ENCODE results near the gene PLD4.
A peak's percentile ranks its signal among the peaks of the same experiment; 100 is the strongest.

Gene PLD4

DNA sequence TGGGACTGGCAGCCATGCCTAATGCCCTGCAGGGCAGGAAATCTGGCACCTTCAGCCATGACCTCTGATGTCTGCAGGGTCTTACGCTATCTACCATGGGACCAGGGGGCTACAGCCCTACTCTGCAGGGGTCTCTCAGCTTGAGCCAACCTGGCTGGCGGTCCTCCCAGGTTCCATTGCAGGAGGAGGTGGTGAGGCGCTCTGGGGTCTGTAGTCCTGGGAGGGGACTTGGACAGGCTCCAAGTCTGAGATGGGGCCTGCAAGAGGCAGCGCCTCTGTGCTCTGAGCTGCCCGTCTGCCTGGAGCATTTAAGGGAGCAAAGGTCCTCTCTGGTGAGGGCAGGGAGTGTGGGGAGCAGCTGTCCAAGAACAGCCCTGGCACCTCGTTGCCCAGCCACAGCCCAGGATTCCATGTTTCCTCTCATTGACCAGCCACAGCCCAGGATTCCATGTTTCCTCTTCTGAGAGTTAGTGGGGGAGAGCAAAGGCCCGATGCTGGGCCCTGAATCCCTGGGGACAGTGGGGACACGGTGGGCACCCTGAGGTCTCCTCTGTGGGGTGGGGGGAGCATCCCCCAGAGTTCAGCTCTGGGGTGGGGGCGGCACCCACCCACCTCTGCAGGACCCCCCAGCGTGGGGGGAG is 655 bp downstream of the PLD4 start:
- H3F3A ChIP-seq (ENCODE audit: control insufficient read depth, insufficient read depth), result peaks cover 12% of the 10 kb centered on the region
- H3K9me2 ChIP-seq (replicated peaks; ENCODE audit: control insufficient read depth, low read length), result no peaks in the 10 kb centered on the region
- 0 out of 2 replicates have a peak, but pooled peaks cover 4% of the 10 kb centered on the region for H3K79me2 ChIP-seq (ENCODE audit: control insufficient read depth, low read length)
- H3K36me3 ChIP-seq (ENCODE audit: control insufficient read depth, low read length), result no peaks in the 10 kb centered on the region
- H4K20me1 ChIP-seq (ENCODE audit: control insufficient read depth, insufficient read depth, low read depth, low read length), result no peaks in the 10 kb centered on the region
- H3K27ac ChIP-seq (ENCODE audit: low read depth, low read length), result peak overlapping the region; percentile 78
- 0 out of 2 replicates have a peak, but pooled peaks cover 2% of the 10 kb centered on the region for H3K27me3 ChIP-seq (ENCODE audit: control insufficient read depth, low read length)
- peak overlapping the region; percentile 74 for H3K4me3 ChIP-seq (ENCODE audit: low read length)
- H3K9me3 ChIP-seq (ENCODE audit: control insufficient read depth, insufficient read depth, low read length), result peaks cover 7% of the 10 kb centered on the region; the same call in 1 of the 2 replicates
- H3K4me1 ChIP-seq (ENCODE audit: control insufficient read depth, low read length), result peaks cover 56% of the 10 kb centered on the region
- H3K4me2 ChIP-seq (ENCODE audit: low read length), result peak overlapping the region; percentile 97
- no peak for TF ChIP-seq EZH2phosphoT487 (IDR thresholded peaks at IDR 0.05; ENCODE audit: borderline replicate concordance, low read length)
- TF ChIP-seq, protein P1, sequence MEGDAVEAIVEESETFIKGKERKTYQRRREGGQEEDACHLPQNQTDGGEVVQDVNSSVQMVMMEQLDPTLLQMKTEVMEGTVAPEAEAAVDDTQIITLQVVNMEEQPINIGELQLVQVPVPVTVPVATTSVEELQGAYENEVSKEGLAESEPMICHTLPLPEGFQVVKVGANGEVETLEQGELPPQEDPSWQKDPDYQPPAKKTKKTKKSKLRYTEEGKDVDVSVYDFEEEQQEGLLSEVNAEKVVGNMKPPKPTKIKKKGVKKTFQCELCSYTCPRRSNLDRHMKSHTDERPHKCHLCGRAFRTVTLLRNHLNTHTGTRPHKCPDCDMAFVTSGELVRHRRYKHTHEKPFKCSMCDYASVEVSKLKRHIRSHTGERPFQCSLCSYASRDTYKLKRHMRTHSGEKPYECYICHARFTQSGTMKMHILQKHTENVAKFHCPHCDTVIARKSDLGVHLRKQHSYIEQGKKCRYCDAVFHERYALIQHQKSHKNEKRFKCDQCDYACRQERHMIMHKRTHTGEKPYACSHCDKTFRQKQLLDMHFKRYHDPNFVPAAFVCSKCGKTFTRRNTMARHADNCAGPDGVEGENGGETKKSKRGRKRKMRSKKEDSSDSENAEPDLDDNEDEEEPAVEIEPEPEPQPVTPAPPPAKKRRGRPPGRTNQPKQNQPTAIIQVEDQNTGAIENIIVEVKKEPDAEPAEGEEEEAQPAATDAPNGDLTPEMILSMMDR (IDR thresholded peaks at IDR 0.05; ENCODE audit: low read depth, low read length, poor library complexity, severe bottlenecking), result no peak

- Histone ChIP-seq H3K4me2 (ENCODE audit: low read length) (peak overlapping the region; percentile 97), H3K79me2 (ENCODE audit: control insufficient read depth, low read length) (0 out of 2 replicates have a peak, but pooled peaks cover 4% of the 10 kb centered on the region)
These were observed 1.4 kb downstream of the PLD4 start for GRCh38 chr14:104925855-104926609.

GRCh38 chr14:104926619-104927431 is 2.1 kb downstream of the PLD4 start:
- Histone ChIP-seq H4K20me1 (ENCODE audit: control insufficient read depth, insufficient read depth, low read depth, low read length) (no peaks in the 10 kb centered on the region), H3F3A (ENCODE audit: control insufficient read depth, insufficient read depth) (peaks cover 13% of the 10 kb centered on the region), H3K4me3 (ENCODE audit: low read length) (peak overlapping the region; percentile 74), H3K9me3 (ENCODE audit: control insufficient read depth, insufficient read depth, low read length) (peaks cover 7% of the 10 kb centered on the region; the same call in 1 of the 2 replicates), H3K36me3 (ENCODE audit: control insufficient read depth, low read length) (no peaks in the 10 kb centered on the region), H3K79me2 (ENCODE audit: control insufficient read depth, low read length) (0 out of 2 replicates have a peak, but pooled peaks cover 4% of the 10 kb centered on the region), H3K4me1 (ENCODE audit: control insufficient read depth, low read length) (peaks cover 56% of the 10 kb centered on the region), H3K27ac (ENCODE audit: low read depth, low read length) (peak overlapping the region; percentile 78), H3K9me2 (replicated peaks; ENCODE audit: control insufficient read depth, low read length) (no peaks in the 10 kb centered on the region), H3K27me3 (ENCODE audit: control insufficient read depth, low read length) (no peaks in the 10 kb centered on the region), H3K4me2 (ENCODE audit: low read length) (peak overlapping the region; percentile 97)
- TF ChIP-seq, protein P1 (IDR thresholded peaks at IDR 0.05; ENCODE audit: low read depth, low read length, poor library complexity, severe bottlenecking), result no peak
- no peak for TF ChIP-seq EZH2phosphoT487 (IDR thresholded peaks at IDR 0.05; ENCODE audit: borderline replicate concordance, low read length)

More at GRCh38 chr14:104925855-104926609, 1.4 kb downstream of the PLD4 start:
- Histone ChIP-seq H3K27ac (ENCODE audit: low read depth, low read length) (peak overlapping the region; percentile 78), H3K4me1 (ENCODE audit: control insufficient read depth, low read length) (peaks cover 56% of the 10 kb centered on the region), H3K9me2 (replicated peaks; ENCODE audit: control insufficient read depth, low read length) (no peaks in the 10 kb centered on the region), H3K4me3 (ENCODE audit: low read length) (peak overlapping the region; percentile 74), H3K36me3 (ENCODE audit: control insufficient read depth, low read length) (no peaks in the 10 kb centered on the region), H3K27me3 (ENCODE audit: control insufficient read depth, low read length) (no peaks in the 10 kb centered on the region), H3K9me3 (ENCODE audit: control insufficient read depth, insufficient read depth, low read length) (peaks cover 7% of the 10 kb centered on the region; the same call in 1 of the 2 replicates), H4K20me1 (ENCODE audit: control insufficient read depth, insufficient read depth, low read depth, low read length) (no peaks in the 10 kb centered on the region), H3F3A (ENCODE audit: control insufficient read depth, insufficient read depth) (peaks cover 13% of the 10 kb centered on the region)
- TF ChIP-seq, protein P1 (IDR thresholded peaks at IDR 0.05; ENCODE audit: low read depth, low read length, poor library complexity, severe bottlenecking), result no peak
- TF ChIP-seq EZH2phosphoT487 (IDR thresholded peaks at IDR 0.05; ENCODE audit: borderline replicate concordance, low read length), result no peak
